Keratinocyte (primary cell): Measurements from ENCODE around the gene CCDC85C. TPM values are rescaled to one million over a fixed set of nuclear protein-coding genes. Genes with fewer than 3 reads are reported as not detected.

Experiments used
- DNase-seq: peaks from one replicate; pipeline ENCODE4 v3.0.0-alpha.2; 2011; ENCODE audit warnings: low read depth, missing footprints, low spot score
- FAIRE-seq: peaks from 2 replicates; lab custom pipeline; 2011; peaks lifted over from hg19 to GRCh38; lab: Jason Lieb, UNC
- H2AFZ ChIP-seq: 2 replicates; pipeline ENCODE4 v1.6.0; 2012; ENCODE audit warnings: low read length, control low read depth, inconsistent platforms; ENCODE audit not compliant: control insufficient read depth
- H3K27ac ChIP-seq: 2 replicates; pipeline ENCODE4 v1.5.1; 2011; ENCODE audit warnings: low read length; ENCODE audit not compliant: control insufficient read depth, insufficient read depth
- H3K27me3 ChIP-seq: 3 replicates; pipeline ENCODE4 v1.6.0; 2011; ENCODE audit warnings: low read length; ENCODE audit not compliant: control insufficient read depth, insufficient read depth; ENCODE audit errors: extremely low read depth
- H3K36me3 ChIP-seq, 2 experiments: 2 replicates in 1 of 2; 3 replicates in 1 of 2; pipeline ENCODE4 v1.5.1; 2011; ENCODE audit warnings: low read length in 2 of 2, mild to moderate bottlenecking in 1 of 2; ENCODE audit not compliant: control insufficient read depth in 2 of 2, insufficient read depth in 2 of 2; ENCODE audit errors: extremely low read depth in 1 of 2
- H3K4me1 ChIP-seq: 3 replicates; pipeline ENCODE4 v1.5.1; 2011; ENCODE audit warnings: low read length; ENCODE audit not compliant: control insufficient read depth, insufficient read depth; ENCODE audit errors: extremely low read depth
- H3K4me2 ChIP-seq: 3 replicates; pipeline ENCODE4 v1.6.0; 2011; ENCODE audit warnings: low read depth, low read length; ENCODE audit not compliant: control insufficient read depth, insufficient read depth; ENCODE audit errors: extremely low read depth
- H3K4me3 ChIP-seq, 3 experiments: fragments of 200-600 bp in 1 of 3; sonication (generic) in 1 of 3; 2 replicates in 2 of 3; 3 replicates in 1 of 3; pipeline ENCODE4 v1.5.1; 2011 to 2016; ENCODE audit warnings: low read length in 3 of 3, mild to moderate bottlenecking in 3 of 3, control low read depth in 2 of 3, inconsistent platforms in 1 of 3, low read depth in 1 of 3, mixed read lengths in 1 of 3, mixed run types in 1 of 3, moderate library complexity in 1 of 3; ENCODE audit not compliant: control insufficient read depth in 2 of 3, insufficient read depth in 2 of 3; ENCODE audit errors: extremely low read depth in 1 of 3
- H3K79me2 ChIP-seq: 2 replicates; pipeline ENCODE4 v1.6.0; 2012; ENCODE audit warnings: low read length; ENCODE audit not compliant: control insufficient read depth, insufficient read depth
- H3K9ac ChIP-seq: 3 replicates; pipeline ENCODE4 v1.6.0; 2011; ENCODE audit warnings: low read length; ENCODE audit not compliant: control insufficient read depth, insufficient read depth; ENCODE audit errors: extremely low read depth
- H3K9me1 ChIP-seq: 3 replicates; pipeline ENCODE4 v1.6.0; 2011; ENCODE audit warnings: low read length; ENCODE audit not compliant: control insufficient read depth, insufficient read depth; ENCODE audit errors: extremely low read depth
- H3K9me3 ChIP-seq: 2 replicates; pipeline ENCODE4 v1.5.1; 2012; ENCODE audit warnings: low read depth, low read length; ENCODE audit not compliant: control insufficient read depth
- H4K20me1 ChIP-seq: 3 replicates; pipeline ENCODE4 v1.6.0; 2011; ENCODE audit warnings: low read length; ENCODE audit not compliant: control insufficient read depth, insufficient read depth; ENCODE audit errors: extremely low read depth
- CTCF ChIP-seq, 3 experiments: IDR thresholded peaks in 1 of 3; conservative IDR thresholded peaks in 1 of 3; optimal IDR thresholded peaks in 1 of 3; 2 replicates in 2 of 3; 3 replicates in 1 of 3; pipeline versions ENCODE3 to v1.5.1; 2011; ENCODE audit warnings: low read length in 3 of 3, mild to moderate bottlenecking in 3 of 3, moderate library complexity in 2 of 3, control low read depth in 1 of 3, inconsistent platforms in 1 of 3; ENCODE audit not compliant: insufficient read depth in 2 of 3; ENCODE audit errors: extremely low read depth in 1 of 3
- EZH2 ChIP-seq: IDR thresholded peaks from one replicate; pipeline ENCODE4 v1.6.1; 2012; ENCODE audit warnings: inconsistent platforms, mild to moderate bottlenecking, low read length, moderate library complexity
- dilution Hi-C: fragments of 300-500 bp; cut with MboI; formaldehyde crosslinking; loops from one replicate; pipeline ENCODE4 v1.7.0; 2020; ENCODE audit warnings: low sequenced_read_pairs; ENCODE audit not compliant: extremely low pct_ligation_motif_present
- polyA plus RNA-seq, 5 experiments: library from polyadenylated mRNA; depleted of rRNA in 3 of 5; stranded (reverse) in 3 of 5; stranded (forward) in 1 of 5; unstranded in 1 of 5; fragments of >200 nt; gene quantifications; 1 replicate in 1 of 5; 2 replicates in 3 of 5; 3 replicates in 1 of 5; pipeline versions ENCODE4 v1.2.1 to v1.2.3, GENCODE V29; 2011 to 2012; ENCODE audit warnings: missing spikeins in 2 of 5, low read depth in 1 of 5, low replicate concordance in 1 of 5

CCDC85C gene
- polyA plus RNA-seq, 1 donor (not counting 4 experiments of a cell fraction or from before 2014, with no cell fraction given), result 13.2 TPM

- Histone ChIP-seq H3K4me1 (peaks cover 14% of the 10 kb centered on the region), H3K79me2 (peaks cover 61% of the 10 kb centered on the region), H3K4me2 (no peak overlapping the region), H3K9ac (no peak overlapping the region), H3K9me1 (peaks cover 8% of the 10 kb centered on the region), H2AFZ (no peak overlapping the region), H3K36me3 (peaks cover 0 to 9% of the 10 kb centered on the region in 2 experiments), H3K9me3 (no peaks in the 10 kb centered on the region), H4K20me1 (peaks cover 10% of the 10 kb centered on the region), H3K4me3 (no peak overlapping the region), H3K27me3 (no peaks in the 10 kb centered on the region), H3K27ac (no peak overlapping the region)
- FAIRE-seq, result no peak
- dilution Hi-C loops, result no loop called here
- no peak for TF ChIP-seq CTCF (optimal IDR thresholded peaks at IDR 0.05 in 1 of 3, IDR thresholded peaks at IDR 0.05 in 1 of 3, conservative IDR thresholded peaks at IDR 0.05 in 1 of 3; ENCODE audit: extremely low read depth in 1 of 3, insufficient read depth in 2 of 3, low read length in 3 of 3)
- TF ChIP-seq EZH2, result no peak
- DNase-seq, result no peak
These were observed 68.6 kb downstream of the CCDC85C start for GRCh38 chr14:99535448-99535847.

- TF ChIP-seq CTCF (optimal IDR thresholded peaks at IDR 0.05 in 1 of 3, IDR thresholded peaks at IDR 0.05 in 1 of 3, conservative IDR thresholded peaks at IDR 0.05 in 1 of 3; ENCODE audit: extremely low read depth in 1 of 3, insufficient read depth in 2 of 3, low read length in 3 of 3) (no peak), EZH2 (no peak)
- Histone ChIP-seq H3K4me1 (peaks cover 14% of the 10 kb centered on the region), H3K4me2 (no peak overlapping the region), H3K9ac (no peak overlapping the region), H3K27ac (no peak overlapping the region), H2AFZ (no peak overlapping the region), H3K27me3 (no peaks in the 10 kb centered on the region), H3K36me3 (peaks cover 0 to 9% of the 10 kb centered on the region in 2 experiments), H3K9me3 (no peaks in the 10 kb centered on the region), H4K20me1 (peaks cover 12% of the 10 kb centered on the region), H3K4me3 (no peak overlapping the region), H3K79me2 (peaks cover 62% of the 10 kb centered on the region), H3K9me1 (peaks cover 8% of the 10 kb centered on the region)
- dilution Hi-C loops, result no loop called here
- FAIRE-seq (no peak), DNase-seq (no peak)
These were observed 69.1 kb downstream of the CCDC85C start for GRCh38 chr14:99534863-99535262.
